DMS114 treated with DMSO at 0.1 percent for 48 hours (cell line): ENCODE measurements around the gene DIPK1B.

Experiments used
- DNase-seq: peaks from one replicate; lab custom pipeline; 2025; ENCODE audit not compliant: unreplicated experiment; lab: John Stamatoyannopoulos, UW

Gene DIPK1B

DNA sequence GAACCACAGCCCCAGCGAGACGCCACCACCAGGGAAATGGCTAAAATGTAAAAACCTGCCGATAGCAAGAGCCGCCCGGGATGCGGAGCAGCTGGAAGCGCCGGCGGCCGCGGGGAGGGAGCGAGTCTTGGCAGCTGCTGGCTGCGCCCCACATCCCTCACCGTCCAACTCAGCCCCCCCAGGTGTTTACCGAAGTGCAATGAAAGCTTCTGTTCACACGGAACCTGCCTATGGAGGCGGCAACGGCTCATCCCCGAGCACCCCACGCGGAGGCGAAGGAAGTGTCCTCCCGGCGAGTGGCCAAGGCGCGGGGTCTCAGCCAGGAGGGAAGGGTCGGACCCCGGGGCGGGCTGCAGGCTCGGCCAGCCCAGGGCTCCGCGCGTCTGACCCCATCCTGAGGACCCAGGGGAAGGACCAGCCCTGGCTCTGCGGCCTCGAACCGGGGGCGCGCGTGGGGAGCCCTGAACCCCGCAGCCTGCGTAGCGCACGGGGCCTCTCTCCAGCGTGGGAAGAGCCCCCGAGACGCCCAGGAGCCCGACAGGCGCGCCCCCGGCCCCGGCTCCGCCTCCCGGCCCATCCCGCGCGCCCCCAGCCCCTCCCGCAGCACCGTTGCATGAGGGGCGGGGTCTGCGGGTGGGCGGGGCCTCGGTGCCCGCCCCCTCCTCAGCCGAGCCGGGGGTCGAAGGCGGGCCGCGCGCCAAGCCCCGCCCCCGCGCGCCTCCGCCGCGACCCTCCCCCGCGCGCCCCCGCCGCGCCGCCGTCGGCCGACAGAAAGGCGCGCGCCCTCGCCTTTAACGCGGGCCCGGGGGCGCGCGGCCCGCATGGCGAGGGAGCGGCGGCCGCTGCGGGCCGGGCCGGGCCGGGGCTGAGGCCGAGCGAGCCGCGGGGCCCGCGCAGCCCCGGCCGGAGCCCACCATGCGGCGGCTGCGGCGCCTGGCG lies at the start of gene DIPK1B:
Gene DIPK1B, plus strand, starts transcription at position 822 of the 939 bp plus-strand sequence. Its CDS starts 94 bp downstream, at position 916.
- DNase-seq, result peak; percentile 12

DNA sequence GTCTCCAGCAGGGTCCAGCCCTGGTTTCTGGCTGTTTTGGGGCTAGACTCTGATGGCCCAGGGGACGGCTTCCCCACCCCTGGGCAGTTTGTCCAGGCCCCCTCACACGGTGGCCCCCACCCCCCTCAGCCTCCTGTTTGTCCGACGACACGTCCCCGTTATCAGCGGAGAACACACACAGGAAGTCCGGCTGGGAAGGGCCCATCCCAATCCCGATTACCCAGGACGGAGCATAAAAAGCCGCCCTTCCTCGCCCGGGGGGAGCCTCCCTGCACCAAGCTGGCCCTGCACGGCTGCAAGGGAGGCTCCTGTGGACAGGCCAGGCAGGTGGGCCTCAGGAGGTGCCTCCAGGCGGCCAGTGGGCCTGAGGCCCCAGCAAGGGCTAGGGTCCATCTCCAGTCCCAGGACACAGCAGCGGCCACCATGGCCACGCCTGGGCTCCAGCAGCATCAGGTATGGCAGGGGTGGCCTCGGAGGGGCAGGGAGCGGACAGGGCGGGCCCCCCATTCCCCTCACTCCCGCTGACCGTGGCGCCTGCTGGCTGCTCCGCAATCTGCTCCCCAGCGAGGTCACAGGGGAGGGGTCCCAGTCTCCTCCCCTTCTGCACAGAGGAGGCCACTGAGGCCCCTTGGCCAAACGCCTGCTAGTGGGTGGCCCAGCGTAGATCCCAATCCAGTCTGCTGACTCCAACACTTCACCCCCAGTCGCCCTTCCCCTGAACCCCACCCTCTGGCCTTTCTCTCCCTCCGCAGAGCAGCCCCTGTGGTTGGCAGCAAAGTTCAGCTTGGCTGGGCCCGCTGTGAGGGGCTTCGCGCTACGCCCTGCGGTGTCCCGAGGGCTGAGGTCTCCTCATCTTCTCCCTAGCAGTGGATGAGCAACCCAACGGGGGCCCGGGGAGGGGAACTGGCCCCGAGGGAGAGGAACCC lies 49.5 kb upstream of the DIPK1B start, which contains the start of gene EGFL7:
Gene EGFL7, plus strand, starts transcription at position 261 of the 926 bp plus-strand sequence. CDS start 5,367 bp downstream, outside the sequence.
- DNase-seq, result no peak

DNA sequence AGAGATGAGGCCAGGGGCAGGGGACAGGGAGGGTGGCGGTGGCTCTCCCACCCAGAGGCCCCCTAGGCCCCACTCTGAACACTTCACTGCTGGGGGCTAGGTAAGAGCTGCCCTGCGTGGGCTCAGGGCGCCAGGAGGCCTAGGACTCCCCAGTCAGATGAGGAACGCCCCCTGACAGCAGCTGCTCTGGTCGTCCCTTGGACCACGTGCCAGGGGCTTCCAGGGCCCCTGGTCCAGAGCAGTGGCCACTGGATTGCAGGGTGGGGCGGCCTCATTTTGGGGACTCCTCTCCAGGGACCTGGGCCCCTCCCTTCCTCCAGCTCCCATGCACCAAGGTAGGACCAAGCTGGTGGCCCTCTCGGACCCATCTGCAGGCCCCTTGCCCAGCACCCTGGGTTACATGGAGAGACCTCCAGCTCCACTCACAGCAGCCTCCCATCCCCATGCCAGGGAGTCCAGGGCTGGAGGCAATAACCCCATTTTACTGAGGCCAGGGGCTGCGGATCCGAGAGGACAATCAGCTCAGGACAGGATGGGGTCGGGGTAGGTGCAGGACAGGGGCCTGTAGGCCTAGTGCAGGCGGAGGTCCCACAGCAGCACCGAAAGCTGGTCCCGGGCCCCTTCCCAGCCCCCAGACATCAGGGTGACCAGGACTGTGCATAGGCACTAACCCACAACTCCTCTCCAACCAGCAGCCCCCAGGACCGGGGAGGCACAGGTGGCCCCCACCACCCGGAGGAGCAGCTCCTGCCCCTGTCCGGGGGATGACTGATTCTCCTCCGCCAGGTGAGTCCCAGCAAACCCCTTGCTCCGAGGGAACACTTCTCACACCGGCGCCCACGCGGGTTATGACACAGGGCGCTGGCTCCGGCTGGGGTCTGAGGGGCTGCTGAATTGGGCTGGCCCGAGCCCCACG lies 48.1 kb upstream of the DIPK1B start:
- DNase-seq, result no peak

DNA sequence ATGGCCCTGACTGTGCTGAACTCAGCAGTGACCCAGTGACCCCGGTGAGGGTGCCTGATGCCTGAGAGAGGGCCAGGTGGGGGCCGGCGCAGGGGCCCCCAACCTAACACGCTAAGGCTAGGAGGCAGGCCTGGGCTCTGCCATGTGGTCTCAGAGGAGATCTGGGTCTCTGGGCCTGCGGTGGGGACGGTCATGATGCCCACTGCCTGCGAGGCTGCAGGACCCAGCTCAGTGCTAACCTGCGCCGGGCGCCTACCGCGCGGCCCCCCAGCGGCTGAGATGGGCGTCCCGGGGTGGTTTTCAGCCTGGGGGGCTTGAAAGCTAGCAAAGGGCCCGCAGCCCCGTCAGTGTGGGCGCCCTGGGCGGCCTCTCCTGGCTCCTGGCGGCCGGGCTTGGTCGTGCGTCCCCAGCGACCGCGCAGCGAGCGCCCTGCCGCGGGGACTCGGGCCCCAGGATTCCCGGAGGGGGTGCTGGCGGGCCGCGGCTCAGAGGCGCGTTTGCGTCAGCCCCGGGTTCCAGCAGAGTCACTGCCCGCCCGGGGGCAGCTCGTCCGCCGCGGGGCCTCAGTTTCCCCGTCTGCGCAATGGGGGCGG lies 47.2 kb upstream of the DIPK1B start:
- no peak for DNase-seq

DNA sequence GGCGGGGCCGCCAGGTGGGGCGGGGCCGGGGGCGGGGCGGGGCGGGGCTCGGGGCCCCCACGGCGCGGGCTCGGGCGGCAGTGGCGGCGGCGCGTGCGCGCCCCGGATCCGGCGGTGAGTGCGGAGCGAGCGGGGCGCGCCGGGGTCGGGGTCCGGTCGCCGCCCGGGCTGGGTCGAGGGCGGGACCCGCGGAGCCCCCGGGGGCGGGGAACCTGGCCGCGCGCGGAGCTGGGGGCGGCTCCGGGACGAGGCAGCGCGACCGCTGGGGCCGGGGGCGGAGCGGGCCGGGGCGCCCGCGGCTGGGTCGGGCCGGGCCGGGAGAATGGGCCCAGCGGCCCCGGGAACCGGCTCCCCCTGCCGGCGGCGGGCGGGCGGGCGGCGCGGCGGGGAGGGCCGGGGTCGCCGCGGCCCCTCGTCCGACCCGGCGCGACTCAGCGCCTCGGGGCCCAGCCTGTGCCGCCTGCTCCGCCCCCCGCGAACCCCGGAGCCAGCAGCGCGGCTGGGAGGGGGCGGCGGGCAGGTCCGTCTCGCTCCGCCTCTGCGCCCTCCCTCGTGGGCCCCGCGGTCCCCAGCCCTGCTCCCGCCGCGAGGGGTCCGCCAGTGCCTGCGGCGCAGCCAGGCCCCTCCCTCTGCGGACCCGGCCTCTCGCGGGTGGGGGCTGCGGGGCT lies 46.5 kb upstream of the DIPK1B start:
- DNase-seq, result no peak

DNA sequence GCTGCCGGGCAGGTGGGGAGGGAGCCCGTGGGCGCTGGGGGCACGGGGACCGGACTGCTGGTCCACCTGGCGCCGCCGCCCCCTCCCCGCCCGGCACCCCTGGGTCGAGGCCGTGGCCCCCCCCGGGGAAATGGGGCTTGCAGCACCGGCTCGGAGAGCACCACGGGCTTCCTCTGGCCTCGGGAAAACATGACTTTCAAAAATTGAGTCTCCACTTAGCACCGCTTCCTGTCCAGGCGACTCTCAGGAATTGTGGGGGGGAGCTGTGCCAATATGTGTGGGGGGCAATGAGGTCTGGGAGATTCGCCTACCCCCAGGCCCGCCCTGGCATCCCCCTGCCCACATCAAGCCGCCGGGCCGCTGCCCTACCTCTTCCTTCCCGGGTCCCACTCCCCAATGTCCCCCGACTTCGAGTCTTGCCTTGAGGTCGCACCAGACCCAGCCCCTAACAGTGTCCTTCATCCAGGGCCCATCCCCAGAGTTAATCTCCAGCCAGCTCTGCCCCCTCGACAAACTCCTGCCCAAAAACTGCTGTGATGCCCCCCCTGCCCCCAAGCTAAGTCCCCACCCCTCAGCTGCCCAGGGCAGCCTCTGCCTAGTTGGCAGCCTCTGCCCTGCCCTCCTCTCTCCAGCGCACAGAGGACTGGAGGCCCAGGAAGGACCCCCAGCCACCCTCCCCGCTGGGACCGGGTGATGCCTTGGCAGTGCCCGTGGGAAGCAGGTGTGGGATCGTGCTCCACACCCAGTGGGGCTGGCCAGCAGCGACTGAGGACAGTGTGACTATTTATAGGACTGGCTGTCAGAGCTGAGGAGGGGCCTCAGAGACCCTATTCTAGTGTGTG lies 45.8 kb upstream of the DIPK1B start:
- DNase-seq, result no peak

DNA sequence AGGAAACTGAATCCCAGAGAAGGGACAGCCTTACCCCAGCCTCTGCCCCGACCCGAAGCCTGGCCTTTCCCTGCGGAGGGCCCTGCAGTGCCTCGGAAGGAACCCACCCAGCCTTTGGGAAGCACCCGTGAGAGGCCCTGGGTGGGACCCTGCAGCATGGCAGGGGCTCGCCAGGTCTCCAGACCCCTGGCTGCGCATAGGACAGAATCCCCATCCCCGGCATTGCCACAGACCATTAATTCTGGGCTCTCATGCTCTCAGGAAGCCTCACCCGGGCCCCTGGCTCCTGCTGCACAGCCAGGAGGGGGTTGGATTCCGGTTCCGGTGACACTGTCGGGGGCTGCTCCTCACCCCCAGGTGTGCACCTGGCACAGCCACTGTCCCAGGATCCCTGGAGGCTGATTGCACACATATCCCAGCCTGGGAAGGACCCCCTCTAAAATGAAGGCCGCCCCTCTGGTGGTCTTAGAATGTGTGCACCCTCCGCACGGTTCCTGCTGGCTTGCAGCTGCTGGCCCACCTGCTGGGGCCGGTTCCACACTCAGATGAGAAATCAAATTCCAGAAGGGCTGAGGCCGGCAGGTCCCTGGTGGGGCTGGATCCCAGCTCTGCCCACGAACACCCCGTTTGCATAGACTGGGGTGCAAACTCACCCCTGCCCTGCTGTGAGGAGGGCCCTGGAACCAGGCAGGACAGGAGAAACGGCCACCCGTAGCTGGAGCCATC lies 45.0 kb upstream of the DIPK1B start:
- no peak for DNase-seq

DNA sequence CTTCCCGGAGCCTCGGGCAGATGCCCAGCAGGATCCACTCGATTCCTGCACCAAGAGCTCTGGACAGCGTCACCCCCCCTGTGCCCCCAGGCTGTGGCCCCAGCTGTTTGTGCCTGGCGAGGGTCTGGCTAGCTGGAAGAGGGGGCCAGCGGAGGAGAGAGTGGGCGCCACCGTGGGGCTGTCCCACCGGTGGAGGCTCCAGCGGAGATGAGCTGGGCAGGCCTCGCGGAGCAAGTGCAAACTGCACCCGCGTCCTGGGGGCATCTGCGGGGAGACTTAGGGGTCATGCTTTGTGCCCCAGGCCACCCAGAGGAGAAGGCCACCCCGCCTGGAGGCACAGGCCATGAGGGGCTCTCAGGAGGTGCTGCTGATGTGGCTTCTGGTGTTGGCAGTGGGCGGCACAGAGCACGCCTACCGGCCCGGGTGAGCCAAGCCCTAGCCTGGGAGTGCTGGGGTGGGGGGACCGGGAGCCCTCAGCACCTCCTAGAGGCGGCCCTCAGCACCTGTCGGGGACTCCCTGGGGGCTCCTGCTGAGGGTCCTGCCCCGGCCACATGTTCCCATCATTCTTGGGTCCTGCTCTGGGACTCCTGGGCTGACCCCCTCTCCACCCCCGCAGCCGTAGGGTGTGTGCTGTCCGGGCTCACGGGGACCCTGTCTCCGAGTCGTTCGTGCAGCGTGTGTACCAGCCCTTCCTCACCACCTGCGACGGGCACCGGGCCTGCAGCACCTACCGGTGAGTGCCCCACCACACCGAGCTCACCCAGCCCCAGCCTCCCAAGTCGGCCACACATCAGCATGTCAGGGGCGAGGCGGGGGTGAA lies 44.2 kb upstream of the DIPK1B start:
- DNase-seq, result no peak

DNA sequence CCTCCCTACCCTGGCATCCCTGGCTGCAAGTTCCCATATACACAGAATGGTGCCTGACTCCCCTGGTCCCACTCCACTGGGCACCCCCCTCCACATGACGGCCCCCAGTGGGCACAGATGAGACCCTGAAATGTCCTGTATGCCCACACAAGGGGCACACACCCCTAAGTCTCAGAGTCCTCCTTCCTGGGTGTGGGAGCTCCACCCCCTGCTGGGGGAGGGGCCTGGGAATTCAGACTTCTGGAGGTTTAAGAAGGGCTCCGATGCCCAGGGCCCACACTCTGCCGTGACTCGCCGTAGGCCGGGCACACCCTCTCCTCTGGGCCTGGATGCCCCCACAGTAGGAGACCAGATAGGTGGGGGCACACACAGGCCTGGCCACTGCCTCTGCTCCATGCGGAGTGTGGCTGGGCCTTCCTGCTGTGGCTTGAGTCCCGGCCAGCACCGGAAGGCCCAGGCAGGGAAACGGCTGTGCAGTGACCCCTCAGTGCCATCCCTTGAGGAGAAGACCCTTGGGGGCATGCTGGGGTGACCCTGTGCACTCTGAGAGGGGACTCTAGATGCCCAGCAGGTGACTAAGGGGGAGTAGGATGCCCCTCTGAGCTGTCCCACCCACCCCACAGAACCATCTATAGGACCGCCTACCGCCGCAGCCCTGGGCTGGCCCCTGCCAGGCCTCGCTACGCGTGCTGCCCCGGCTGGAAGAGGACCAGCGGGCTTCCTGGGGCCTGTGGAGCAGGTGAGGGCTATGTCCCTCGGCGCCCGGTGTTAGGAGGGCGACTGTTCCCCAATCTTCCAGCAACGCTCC lies 43.2 kb upstream of the DIPK1B start:
- peak; percentile 3 for DNase-seq

DNA sequence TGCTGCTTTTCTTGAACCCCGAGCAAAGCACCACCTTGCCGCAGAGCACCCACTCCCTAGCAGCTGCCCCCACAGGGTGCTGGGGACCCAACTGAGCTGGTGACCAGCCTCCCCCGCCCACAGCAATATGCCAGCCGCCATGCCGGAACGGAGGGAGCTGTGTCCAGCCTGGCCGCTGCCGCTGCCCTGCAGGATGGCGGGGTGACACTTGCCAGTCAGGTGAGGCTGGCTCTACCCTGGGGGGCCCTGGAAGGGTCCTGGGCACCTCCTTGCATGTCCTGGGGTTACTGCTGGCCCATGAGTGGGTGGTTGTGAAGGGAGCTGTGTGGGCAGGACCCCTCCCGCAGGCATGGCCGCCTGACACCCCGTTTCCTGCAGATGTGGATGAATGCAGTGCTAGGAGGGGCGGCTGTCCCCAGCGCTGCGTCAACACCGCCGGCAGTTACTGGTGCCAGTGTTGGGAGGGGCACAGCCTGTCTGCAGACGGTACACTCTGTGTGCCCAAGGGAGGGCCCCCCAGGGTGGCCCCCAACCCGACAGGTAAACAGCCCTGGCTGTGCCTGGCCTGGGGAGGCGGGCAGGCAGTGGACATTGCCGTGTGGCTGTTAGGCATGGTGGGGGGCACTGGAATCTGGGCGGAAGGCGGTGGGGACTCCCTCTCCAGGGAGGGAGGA lies 42.4 kb upstream of the DIPK1B start:
- no peak for DNase-seq

DNA sequence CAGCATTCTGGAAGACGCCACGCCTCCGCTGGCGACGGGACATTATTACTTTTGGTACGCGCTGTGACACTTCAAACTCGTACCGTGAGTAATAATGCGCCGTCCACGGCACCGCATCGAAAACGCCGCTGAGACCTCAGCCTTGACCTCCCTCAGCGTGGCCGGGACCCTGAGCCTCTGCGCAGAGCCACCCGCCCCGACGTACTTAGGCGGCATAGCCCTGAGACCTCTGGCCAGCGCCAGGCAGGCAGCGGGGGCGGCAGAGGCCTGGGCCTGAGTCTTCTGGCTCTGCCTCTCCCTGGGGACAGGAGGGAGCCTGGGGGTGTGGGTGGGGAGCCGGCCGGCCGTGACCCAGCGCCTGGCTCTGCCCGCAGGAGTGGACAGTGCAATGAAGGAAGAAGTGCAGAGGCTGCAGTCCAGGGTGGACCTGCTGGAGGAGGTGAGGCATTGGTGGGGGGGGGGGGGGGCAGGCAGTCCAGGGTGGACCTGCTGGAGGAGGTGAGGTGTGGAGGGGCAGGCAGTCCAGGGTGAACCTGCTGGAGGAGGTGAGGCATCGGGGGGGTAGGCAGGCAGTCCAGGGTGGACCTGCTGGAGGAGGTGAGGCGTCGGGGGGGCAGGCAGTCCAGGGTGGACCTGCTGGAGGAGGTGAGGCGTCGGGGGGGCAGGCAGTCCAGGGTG lies 41.7 kb upstream of the DIPK1B start:
- DNase-seq, result no peak

DNA sequence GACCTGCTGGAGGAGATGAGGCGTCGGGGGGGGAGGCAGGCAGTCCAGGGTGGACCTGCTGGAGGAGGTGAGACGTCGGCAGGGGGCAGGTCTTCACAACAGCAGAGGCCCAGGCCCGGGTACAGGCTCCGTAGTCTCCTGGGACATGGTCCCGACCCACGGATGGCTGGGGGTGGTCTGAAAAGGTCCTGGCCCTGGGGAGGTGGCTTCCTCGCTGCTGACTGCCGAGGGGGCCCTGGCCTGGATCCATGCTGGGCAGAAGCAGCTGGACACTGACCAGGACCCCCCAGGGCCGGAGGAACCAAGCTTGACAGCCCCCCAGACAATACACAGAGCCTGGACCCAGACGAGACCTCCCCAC lies 41.1 kb upstream of the DIPK1B start:
- no peak for DNase-seq

DNA sequence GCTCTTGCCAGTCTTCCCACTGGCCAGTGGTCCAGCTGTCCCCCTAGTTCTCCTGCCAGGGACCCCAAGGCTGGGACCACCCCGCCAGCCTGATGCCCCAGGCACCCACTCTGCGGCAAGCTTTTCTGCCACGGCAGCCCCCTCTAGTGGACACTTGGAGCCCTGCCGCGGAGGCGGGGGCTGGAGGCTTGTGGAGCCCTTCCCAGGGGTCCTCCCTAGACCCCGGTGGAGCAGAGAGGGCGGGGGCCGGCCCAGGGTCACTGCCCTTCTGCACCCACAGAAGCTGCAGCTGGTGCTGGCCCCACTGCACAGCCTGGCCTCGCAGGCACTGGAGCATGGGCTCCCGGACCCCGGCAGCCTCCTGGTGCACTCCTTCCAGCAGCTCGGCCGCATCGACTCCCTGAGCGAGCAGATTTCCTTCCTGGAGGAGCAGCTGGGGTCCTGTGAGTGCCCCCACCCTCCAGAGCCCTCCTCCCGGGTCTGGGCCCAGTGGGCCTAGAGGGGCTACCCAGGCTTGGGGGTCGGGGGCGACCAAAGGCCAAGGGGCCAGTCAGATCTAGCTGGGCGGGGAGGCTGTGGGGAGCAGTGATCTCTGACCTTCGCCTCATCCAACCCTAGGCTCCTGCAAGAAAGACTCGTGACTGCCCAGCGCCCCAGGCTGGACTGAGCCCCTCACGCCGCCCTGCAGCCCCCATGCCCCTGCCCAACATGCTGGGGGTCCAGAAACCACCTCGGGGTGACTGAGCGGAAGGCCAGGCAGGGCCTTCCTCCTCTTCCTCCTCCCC lies 40.5 kb upstream of the DIPK1B start:
- DNase-seq, result no peak

DNA sequence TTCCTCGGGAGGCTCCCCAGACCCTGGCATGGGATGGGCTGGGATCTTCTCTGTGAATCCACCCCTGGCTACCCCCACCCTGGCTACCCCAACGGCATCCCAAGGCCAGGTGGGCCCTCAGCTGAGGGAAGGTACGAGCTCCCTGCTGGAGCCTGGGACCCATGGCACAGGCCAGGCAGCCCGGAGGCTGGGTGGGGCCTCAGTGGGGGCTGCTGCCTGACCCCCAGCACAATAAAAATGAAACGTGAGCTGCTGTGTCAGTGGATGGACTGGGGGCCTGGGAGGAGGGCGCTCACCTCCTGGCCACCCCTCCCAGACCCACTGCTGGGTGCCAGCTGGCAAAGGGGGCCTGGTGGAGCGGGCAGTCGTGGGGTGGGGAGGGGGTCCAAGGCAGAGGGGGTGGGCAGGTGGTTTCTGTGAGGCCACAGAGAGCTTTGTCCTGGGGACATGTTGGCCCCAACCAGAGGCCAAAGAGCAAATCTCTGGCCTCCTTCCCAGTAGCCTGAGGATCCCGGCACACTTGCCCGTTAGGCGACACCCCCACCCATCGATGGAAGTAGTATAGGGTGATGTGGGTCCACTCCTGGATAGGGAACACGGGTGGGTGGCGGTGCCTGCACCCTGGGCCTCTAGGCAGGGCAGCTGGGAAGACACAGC lies 39.8 kb upstream of the DIPK1B start:
- DNase-seq, result no peak
